ENCODE data around the gene RMRP. TPM values are rescaled to one million over a fixed set of nuclear protein-coding genes. Genes with fewer than 3 reads are reported as not detected.
"Not testable (repeated sequence)": the region's sequence is repeated elsewhere in the genome, so short reads cannot be mapped to it uniquely, and the experiment has no call there.

The RMRP gene
- total RNA-seq, 4 donors from 2014 or later = 1,115 to 7,222 (median 2,718) TPM

GRCh38 chr9:35639631-35640030 is 18.2 kb downstream of the RMRP start:
- Histone ChIP-seq H3K36me3 (no peaks in the 10 kb centered on the region), H3K4me3 (no peak overlapping the region), H3K27ac (no peak overlapping the region), H3K4me1 (peaks cover 0 to 19% (median 0%) of the 10 kb centered on the region in 4 donors), H3K9me3 (no peaks in the 10 kb centered on the region), H3K27me3 (no peaks in the 10 kb centered on the region)
- no peak for DNase-seq
- 80 to 82% methylated on average over 1 of the region's 1 CpG for WGBS, 2 donors (ENCODE audit: low coverage in 1 of 2)
- in situ Hi-C loops (cut with MboI; ENCODE audit: low pct_ligation_motif_present in 1 of 4, low pct_unique_long_range_greater_than_20kb in 1 of 4, low sequenced_read_pairs in 3 of 4) (no loop called here), intact Hi-C loops (cut with DNase I; ENCODE audit: low total_unique reads) (no loop called here)
- TF ChIP-seq CTCF (IDR thresholded peaks at IDR 0.05) (no peak), POLR2A (IDR thresholded peaks at IDR 0.05) (no peak)

- H3K4me3 ChIP-seq; H3K36me3 ChIP-seq; intact Hi-C loops (cut with DNase I; ENCODE audit: low total_unique reads); H3K27ac ChIP-seq; in situ Hi-C loops (cut with MboI; ENCODE audit: low pct_ligation_motif_present in 1 of 4, low pct_unique_long_range_greater_than_20kb in 1 of 4, low sequenced_read_pairs in 3 of 4); H3K9me3 ChIP-seq; H3K27me3 ChIP-seq; DNase-seq: not testable (repeated sequence)
- WGBS, 2 donors (ENCODE audit: low coverage in 1 of 2) = 50 to 69% methylated on average over 1 of the region's 1 CpG
- H3K4me1 ChIP-seq = peaks cover 0 to 19% (median 0%) of the 10 kb centered on the region in 4 donors
Observed at GRCh38 chr9:35639225-35639624, 18.6 kb downstream of the RMRP start.

GRCh38 chr9:35638751-35639150 is 19.1 kb downstream of the RMRP start:
- in situ Hi-C loops (cut with MboI; ENCODE audit: low pct_ligation_motif_present in 1 of 4, low pct_unique_long_range_greater_than_20kb in 1 of 4, low sequenced_read_pairs in 3 of 4); intact Hi-C loops (cut with DNase I; ENCODE audit: low total_unique reads); H3K27ac ChIP-seq; H3K9me3 ChIP-seq; H3K27me3 ChIP-seq; DNase-seq; H3K4me3 ChIP-seq; H3K36me3 ChIP-seq: not testable (repeated sequence)
- 69 to 83% methylated on average over 6 to 7 of the region's 8 CpGs for WGBS, 2 donors (ENCODE audit: low coverage in 1 of 2)
- peaks cover 0 to 19% (median 0%) of the 10 kb centered on the region in 4 donors for H3K4me1 ChIP-seq

GRCh38 chr9:35637427-35637955 is 20.3 kb downstream of the RMRP start:
- peaks cover 0 to 19% (median 0%) of the 10 kb centered on the region in 4 donors for H3K4me1 ChIP-seq
- H3K36me3 ChIP-seq; H3K9me3 ChIP-seq; H3K4me3 ChIP-seq; intact Hi-C loops (cut with DNase I; ENCODE audit: low total_unique reads); H3K27me3 ChIP-seq; DNase-seq; H3K27ac ChIP-seq; in situ Hi-C loops (cut with MboI; ENCODE audit: low pct_ligation_motif_present in 1 of 4, low pct_unique_long_range_greater_than_20kb in 1 of 4, low sequenced_read_pairs in 3 of 4): not testable (repeated sequence)
- 95 to 100% methylated on average over 3 to 9 of the region's 9 CpGs for WGBS, 2 donors (ENCODE audit: low coverage in 1 of 2)

- Histone ChIP-seq H3K4me1 (peaks cover 0 to 19% (median 0%) of the 10 kb centered on the region in 4 donors), H3K27ac (peak overlapping the region in 2 of 4 donors; percentile 17 to 43)
- intact Hi-C loops (cut with DNase I; ENCODE audit: low total_unique reads); DNase-seq; H3K4me3 ChIP-seq; in situ Hi-C loops (cut with MboI; ENCODE audit: low pct_ligation_motif_present in 1 of 4, low pct_unique_long_range_greater_than_20kb in 1 of 4, low sequenced_read_pairs in 3 of 4); H3K36me3 ChIP-seq; H3K27me3 ChIP-seq; H3K9me3 ChIP-seq: not testable (repeated sequence)
- 96 to 97% methylated on average over 6 of the region's 6 CpGs for WGBS, 2 donors (ENCODE audit: low coverage in 1 of 2)
Observed at GRCh38 chr9:35636877-35637246, 21.0 kb downstream of the RMRP start.

GRCh38 chr9:35636135-35636876 is 21.5 kb downstream of the RMRP start:
- no peak for DNase-seq
- intact Hi-C loops (cut with DNase I; ENCODE audit: low total_unique reads) (no loop called here), in situ Hi-C loops (cut with MboI; ENCODE audit: low pct_ligation_motif_present in 1 of 4, low pct_unique_long_range_greater_than_20kb in 1 of 4, low sequenced_read_pairs in 3 of 4) (no loop called here)
- Histone ChIP-seq H3K4me3 (no peak overlapping the region), H3K27me3 (no peaks in the 10 kb centered on the region), H3K27ac (peak overlapping the region; percentile 28 to 53 (median 38)), H3K9me3 (no peaks in the 10 kb centered on the region), H3K36me3 (no peaks in the 10 kb centered on the region), H3K4me1 (peaks cover 0 to 19% (median 0%) of the 10 kb centered on the region in 4 donors)
- 67% methylated on average over 8 to 9 of the region's 9 CpGs for WGBS, 2 donors (ENCODE audit: low coverage in 1 of 2)
- TF ChIP-seq CTCF (IDR thresholded peaks at IDR 0.05) (no peak), POLR2AphosphoS5 (IDR thresholded peaks at IDR 0.05) (no peak), POLR2A (IDR thresholded peaks at IDR 0.05) (no peak), EP300 (IDR thresholded peaks at IDR 0.05; ENCODE audit: low read depth) (no peak)

Measured in transverse colon (tissue), 4 donors.